Fibroblast of mammary gland (primary cell): ENCODE results near the gene TAB2.

Source experiments
- DNase-seq: peaks from one replicate; pipeline ENCODE4 v3.0.0-alpha.2; 2010; ENCODE audit warnings: low read depth
- H3K4me3 ChIP-seq: 2 replicates; pipeline ENCODE4 v1.5.1; 2011; ENCODE audit warnings: low read depth, mild to moderate bottlenecking, low read length, moderate library complexity; ENCODE audit not compliant: control insufficient read depth
- TF ChIP-seq, protein P1 (sequence below): conservative IDR thresholded peaks from 2 replicates; pipeline ENCODE4 v1.5.1; 2011; ENCODE audit warnings: low read depth, low read length, inconsistent platforms; ENCODE audit not compliant: control insufficient read depth, insufficient read depth

TAB2 gene

GRCh38 chr6:149433881-149434280, 116.4 kb downstream of the TAB2 start:
- TF ChIP-seq, protein P1, sequence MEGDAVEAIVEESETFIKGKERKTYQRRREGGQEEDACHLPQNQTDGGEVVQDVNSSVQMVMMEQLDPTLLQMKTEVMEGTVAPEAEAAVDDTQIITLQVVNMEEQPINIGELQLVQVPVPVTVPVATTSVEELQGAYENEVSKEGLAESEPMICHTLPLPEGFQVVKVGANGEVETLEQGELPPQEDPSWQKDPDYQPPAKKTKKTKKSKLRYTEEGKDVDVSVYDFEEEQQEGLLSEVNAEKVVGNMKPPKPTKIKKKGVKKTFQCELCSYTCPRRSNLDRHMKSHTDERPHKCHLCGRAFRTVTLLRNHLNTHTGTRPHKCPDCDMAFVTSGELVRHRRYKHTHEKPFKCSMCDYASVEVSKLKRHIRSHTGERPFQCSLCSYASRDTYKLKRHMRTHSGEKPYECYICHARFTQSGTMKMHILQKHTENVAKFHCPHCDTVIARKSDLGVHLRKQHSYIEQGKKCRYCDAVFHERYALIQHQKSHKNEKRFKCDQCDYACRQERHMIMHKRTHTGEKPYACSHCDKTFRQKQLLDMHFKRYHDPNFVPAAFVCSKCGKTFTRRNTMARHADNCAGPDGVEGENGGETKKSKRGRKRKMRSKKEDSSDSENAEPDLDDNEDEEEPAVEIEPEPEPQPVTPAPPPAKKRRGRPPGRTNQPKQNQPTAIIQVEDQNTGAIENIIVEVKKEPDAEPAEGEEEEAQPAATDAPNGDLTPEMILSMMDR: no peak
- peak; percentile 47 for DNase-seq
- no peak overlapping the region for H3K4me3 ChIP-seq

GRCh38 chr6:149435919-149436586, 118.5 kb downstream of the TAB2 start:
- no peak overlapping the region for H3K4me3 ChIP-seq
- DNase-seq: no peak
- TF ChIP-seq, protein P1: no peak

DNA sequence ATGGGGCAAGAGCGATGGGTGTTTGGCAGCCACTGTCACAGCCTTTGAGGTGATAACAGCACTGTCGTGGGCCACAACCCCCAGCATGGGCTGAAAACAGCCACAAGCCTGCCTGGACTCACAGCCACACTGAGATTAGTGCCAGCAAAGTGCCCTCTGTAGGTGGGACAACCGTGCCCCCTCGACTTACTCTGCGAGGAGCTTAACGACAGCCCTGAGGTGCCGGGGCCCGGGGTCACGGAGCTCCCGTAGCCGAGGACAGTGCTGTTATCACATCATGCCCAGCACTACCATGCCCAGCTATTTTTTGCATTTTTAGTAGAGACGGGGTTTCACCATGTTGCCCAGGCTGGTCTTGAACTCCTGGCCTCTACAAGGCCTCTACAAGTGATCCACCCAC, 119.1 kb downstream of the TAB2 start:
- H3K4me3 ChIP-seq: no peak overlapping the region
- no peak for DNase-seq
- TF ChIP-seq, protein P1: no peak

DNA sequence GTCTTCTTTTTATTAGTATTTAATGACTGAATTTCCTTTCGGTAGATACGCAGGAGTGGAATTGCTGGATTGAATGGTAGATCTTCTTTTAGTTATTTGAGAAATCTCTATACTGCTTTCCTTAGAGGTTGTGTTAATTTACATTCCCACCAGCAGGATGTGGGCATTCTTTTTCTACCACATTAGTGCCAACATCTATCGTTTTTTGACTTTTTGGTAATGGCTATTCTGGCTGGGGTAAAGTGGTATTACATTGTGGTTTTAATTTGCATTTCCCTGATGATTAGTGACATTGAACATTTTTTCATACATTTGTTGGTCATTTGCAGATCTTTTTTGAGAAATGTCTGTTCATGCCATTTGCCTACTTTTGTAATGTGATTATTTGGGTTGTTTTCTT, 119.7 kb downstream of the TAB2 start:
- TF ChIP-seq, protein P1: no peak
- no peak for DNase-seq
- H3K4me3 ChIP-seq: no peak overlapping the region

- TF ChIP-seq, protein P1: no peak
- H3K4me3 ChIP-seq: no peak overlapping the region
- no peak for DNase-seq
These were observed 121.3 kb downstream of the TAB2 start for GRCh38 chr6:149438855-149439254.

DNA sequence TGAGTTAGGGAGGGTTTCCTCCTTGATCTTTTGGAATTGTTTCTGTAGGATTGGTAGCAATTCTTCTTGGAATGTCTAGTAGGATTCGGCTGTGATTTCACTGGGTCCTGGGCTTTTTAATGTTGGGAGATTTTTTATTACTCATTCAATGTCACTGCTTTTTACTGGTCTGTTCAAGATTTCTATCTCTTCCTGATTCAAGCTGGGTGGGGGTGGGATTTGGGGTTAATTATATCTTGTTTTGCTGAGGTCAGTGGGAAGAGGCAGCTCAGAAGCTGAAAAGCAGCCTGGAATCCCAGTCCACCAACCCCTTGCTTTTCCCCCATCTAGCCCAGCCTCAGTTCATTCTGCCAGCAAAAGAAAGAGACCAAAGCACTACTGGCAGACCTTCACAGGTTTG, 122.1 kb downstream of the TAB2 start:
- H3K4me3 ChIP-seq: no peak overlapping the region
- TF ChIP-seq, protein P1: no peak
- DNase-seq: no peak
